ENCODE results near the gene KRTAP2-3.
"Not testable (repeated sequence)": the region's sequence is repeated elsewhere in the genome, so short reads cannot be mapped to it uniquely, and the experiment has no call there.

The KRTAP2-3 gene

GRCh38 chr17:41060052-41060604 lies at the start of gene KRTAP2-3:
TSS of gene KRTAP2-3 (minus strand) at chr17:41060114. CDS start at chr17:41060050, 64 bp downstream.
- Histone ChIP-seq H3K4me2 (ENCODE audit: low read depth, low read length, poor library complexity, severe bottlenecking) (no peak within 1 kb of the TSS), H3K9ac (ENCODE audit: low read length) (no peak within 1 kb of the TSS), H3F3A (ENCODE audit: insufficient read depth) (no peaks in the 10 kb centered on the region), H3K4me3 (ENCODE audit: insufficient read depth, low read length, poor library complexity, severe bottlenecking) (no peak within 1 kb of the TSS), H2AFZ (ENCODE audit: low read depth, low read length, severe bottlenecking) (no peak within 1 kb of the TSS), H3K79me2 (ENCODE audit: insufficient read depth, low read length) (no peaks in the 10 kb centered on the region), H3K36me3 (ENCODE audit: low read length) (no peaks in the 10 kb centered on the region), H3K27ac (ENCODE audit: low read depth, low read length) (no peak within 1 kb of the TSS), H3K9me2 (replicated peaks; ENCODE audit: insufficient read depth, low read length) (no peaks in the 10 kb centered on the region), H3K27me3 (ENCODE audit: low read length) (no peaks in the 10 kb centered on the region), H3K9me3 (ENCODE audit: insufficient read depth, low read length) (no peaks in the 10 kb centered on the region), H4K20me1 (ENCODE audit: low read depth, low read length) (no peaks in the 10 kb centered on the region)
- TF ChIP-seq EZH2phosphoT487 (conservative IDR thresholded peaks at IDR 0.05; ENCODE audit: low read length), result no peak
- no peak for TF ChIP-seq CTCF (IDR thresholded peaks at IDR 0.05; ENCODE audit: insufficient read depth, low read length, poor library complexity, severe bottlenecking)

GRCh38 chr17:41108728-41109386 lies 48.9 kb upstream of the KRTAP2-3 start:
- H3K9me2 ChIP-seq (replicated peaks; ENCODE audit: insufficient read depth, low read length); H4K20me1 ChIP-seq (ENCODE audit: low read depth, low read length); H3K27ac ChIP-seq (ENCODE audit: low read depth, low read length); H3F3A ChIP-seq (ENCODE audit: insufficient read depth); H3K79me2 ChIP-seq (ENCODE audit: insufficient read depth, low read length); H2AFZ ChIP-seq (ENCODE audit: low read depth, low read length, severe bottlenecking); H3K36me3 ChIP-seq (ENCODE audit: low read length); H3K27me3 ChIP-seq (ENCODE audit: low read length); H3K9me3 ChIP-seq (ENCODE audit: insufficient read depth, low read length); H3K4me2 ChIP-seq (ENCODE audit: low read depth, low read length, poor library complexity, severe bottlenecking); H3K4me3 ChIP-seq (ENCODE audit: insufficient read depth, low read length, poor library complexity, severe bottlenecking); H3K9ac ChIP-seq (ENCODE audit: low read length): not testable (repeated sequence)

- TF ChIP-seq EZH2phosphoT487 (conservative IDR thresholded peaks at IDR 0.05; ENCODE audit: low read length), result no peak
- TF ChIP-seq CTCF (IDR thresholded peaks at IDR 0.05; ENCODE audit: insufficient read depth, low read length, poor library complexity, severe bottlenecking), result no peak
- Histone ChIP-seq H3K9ac (ENCODE audit: low read length) (no peak overlapping the region), H3K36me3 (ENCODE audit: low read length) (no peaks in the 10 kb centered on the region), H3K27ac (ENCODE audit: low read depth, low read length) (no peak overlapping the region), H3K4me2 (ENCODE audit: low read depth, low read length, poor library complexity, severe bottlenecking) (no peak overlapping the region), H3F3A (ENCODE audit: insufficient read depth) (no peaks in the 10 kb centered on the region), H2AFZ (ENCODE audit: low read depth, low read length, severe bottlenecking) (no peak overlapping the region), H3K9me2 (replicated peaks; ENCODE audit: insufficient read depth, low read length) (no peaks in the 10 kb centered on the region), H3K4me3 (ENCODE audit: insufficient read depth, low read length, poor library complexity, severe bottlenecking) (no peak overlapping the region), H3K27me3 (ENCODE audit: low read length) (no peaks in the 10 kb centered on the region), H3K9me3 (ENCODE audit: insufficient read depth, low read length) (peaks cover 7% of the 10 kb centered on the region; the same call in 1 of the 2 replicates), H4K20me1 (ENCODE audit: low read depth, low read length) (no peaks in the 10 kb centered on the region), H3K79me2 (ENCODE audit: insufficient read depth, low read length) (no peaks in the 10 kb centered on the region)
These were observed 48.1 kb upstream of the KRTAP2-3 start for GRCh38 chr17:41107941-41108450.

- H3K36me3 ChIP-seq (ENCODE audit: low read length); H2AFZ ChIP-seq (ENCODE audit: low read depth, low read length, severe bottlenecking); H3K79me2 ChIP-seq (ENCODE audit: insufficient read depth, low read length); H4K20me1 ChIP-seq (ENCODE audit: low read depth, low read length); H3K9me2 ChIP-seq (replicated peaks; ENCODE audit: insufficient read depth, low read length); H3K27ac ChIP-seq (ENCODE audit: low read depth, low read length); H3K27me3 ChIP-seq (ENCODE audit: low read length); H3K9ac ChIP-seq (ENCODE audit: low read length); H3F3A ChIP-seq (ENCODE audit: insufficient read depth); H3K9me3 ChIP-seq (ENCODE audit: insufficient read depth, low read length); H3K4me3 ChIP-seq (ENCODE audit: insufficient read depth, low read length, poor library complexity, severe bottlenecking); H3K4me2 ChIP-seq (ENCODE audit: low read depth, low read length, poor library complexity, severe bottlenecking): not testable (repeated sequence)
These were observed 45.4 kb upstream of the KRTAP2-3 start, which contains the start of gene KRTAP4-9 for GRCh38 chr17:41105347-41105746. TSS of gene KRTAP4-9 (plus strand) at chr17:41105389. CDS start at chr17:41105389, 0 bp downstream.

GRCh38 chr17:41104386-41105038 lies 44.6 kb upstream of the KRTAP2-3 start:
- not testable (repeated sequence) for H3K27me3 ChIP-seq (ENCODE audit: low read length); H4K20me1 ChIP-seq (ENCODE audit: low read depth, low read length); H3K27ac ChIP-seq (ENCODE audit: low read depth, low read length); H3K9me2 ChIP-seq (replicated peaks; ENCODE audit: insufficient read depth, low read length); H3K79me2 ChIP-seq (ENCODE audit: insufficient read depth, low read length); H3F3A ChIP-seq (ENCODE audit: insufficient read depth); H3K4me3 ChIP-seq (ENCODE audit: insufficient read depth, low read length, poor library complexity, severe bottlenecking); H3K4me2 ChIP-seq (ENCODE audit: low read depth, low read length, poor library complexity, severe bottlenecking); H2AFZ ChIP-seq (ENCODE audit: low read depth, low read length, severe bottlenecking); H3K9ac ChIP-seq (ENCODE audit: low read length); H3K9me3 ChIP-seq (ENCODE audit: insufficient read depth, low read length); H3K36me3 ChIP-seq (ENCODE audit: low read length)

All from SU-DHL-6 (cell line).